ENCODE data around the gene TSEN54. TPM values are rescaled to one million over a fixed set of nuclear protein-coding genes. Genes with fewer than 3 reads are reported as not detected.

The TSEN54 gene
- total RNA-seq, 1 experiment from 2014 or later, result 74.5 TPM

DNA sequence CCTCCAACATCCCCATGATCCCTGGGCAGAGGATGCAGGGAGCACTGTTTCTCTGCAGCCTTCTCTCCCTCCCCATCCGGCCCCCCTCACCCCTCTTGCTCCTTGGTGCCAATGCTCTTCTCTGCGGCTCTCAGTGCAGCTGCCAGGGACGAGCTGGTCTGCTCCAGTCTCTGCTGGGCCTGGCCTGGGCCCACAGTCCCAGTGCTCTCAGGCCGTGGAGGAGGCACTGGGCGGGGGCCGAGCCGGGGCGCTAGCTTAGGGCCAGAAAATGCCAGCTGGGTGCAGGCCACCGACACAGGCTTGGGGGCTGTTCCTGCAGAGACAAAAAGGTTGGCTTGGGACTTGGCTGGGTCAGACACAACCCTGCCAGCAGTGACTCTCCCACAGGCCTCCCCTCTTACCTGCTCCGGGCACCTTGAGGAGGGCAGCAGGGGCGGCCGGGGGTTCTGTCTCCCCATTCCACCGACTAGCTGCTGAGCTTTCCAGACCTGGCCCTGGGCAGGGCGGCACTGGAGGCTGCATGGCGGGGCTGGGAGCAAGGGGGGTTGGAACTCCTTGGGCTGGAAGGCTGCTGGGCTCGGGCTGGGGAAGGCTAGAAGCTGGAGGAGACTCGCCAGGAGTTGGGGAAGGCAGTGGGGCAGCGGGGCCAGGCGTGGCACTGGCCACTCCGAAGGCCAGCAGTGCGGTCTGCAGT, 14.8 kb upstream of the TSEN54 start:
- no TSS peak for BruUV-seq (replicated peaks)

DNA sequence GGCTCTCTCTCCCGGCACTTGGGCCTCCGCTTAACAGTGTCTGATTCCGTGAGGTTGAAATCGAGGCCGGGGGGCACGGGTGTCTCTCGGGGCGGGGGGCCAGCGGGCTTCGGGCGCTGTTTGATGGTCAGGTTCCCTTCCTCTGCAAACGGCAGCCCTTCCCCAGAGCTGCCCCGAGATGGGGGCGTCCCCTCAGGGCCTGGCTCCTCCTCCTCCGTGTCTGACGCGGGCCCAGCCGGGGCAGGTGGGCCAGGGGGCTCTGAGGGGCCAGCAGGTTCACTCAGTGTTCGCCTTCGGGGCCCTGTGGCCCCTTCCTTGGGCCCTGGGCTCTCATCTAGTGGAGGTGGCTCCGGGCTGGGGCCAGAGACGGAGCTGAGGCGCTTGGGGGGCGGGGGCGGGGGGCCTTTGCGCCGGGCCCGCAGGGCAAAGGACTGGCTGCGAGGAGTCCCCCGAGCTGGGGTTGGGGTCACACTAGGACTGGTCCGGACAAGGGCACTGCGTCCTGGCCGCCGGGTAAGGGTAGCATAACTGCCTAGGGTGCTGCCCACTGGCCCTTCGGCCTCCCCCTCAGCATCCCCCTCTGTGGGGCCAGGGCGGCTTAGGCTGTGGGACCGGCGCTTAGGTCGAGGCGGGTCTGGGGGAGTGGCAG, 14.1 kb upstream of the TSEN54 start:
- Mint-ChIP-seq H3K36me3 (ENCODE audit: insufficient read depth, unreplicated experiment) (peaks cover 78% of the 10 kb centered on the region), H3K4me1 (ENCODE audit: low read depth, unreplicated experiment) (no peaks in the 10 kb centered on the region), H3K4me3 (ENCODE audit: unreplicated experiment) (no peak overlapping the region), H3K27me3 (ENCODE audit: insufficient read depth, unreplicated experiment) (no peaks in the 10 kb centered on the region), H3K9me3 (ENCODE audit: unreplicated experiment) (no peaks in the 10 kb centered on the region), H3K27ac (ENCODE audit: unreplicated experiment) (no peak overlapping the region)
- POLR2A ChIA-PET, result no interaction called here
- CTCF ChIA-PET, result interaction anchor here (1.5 kb wide), 1 partner anchor 131 kb away, joined by 5 read pairs; the partner anchor contains the start of gene SMIM5
- TF ChIP-seq, protein P1, sequence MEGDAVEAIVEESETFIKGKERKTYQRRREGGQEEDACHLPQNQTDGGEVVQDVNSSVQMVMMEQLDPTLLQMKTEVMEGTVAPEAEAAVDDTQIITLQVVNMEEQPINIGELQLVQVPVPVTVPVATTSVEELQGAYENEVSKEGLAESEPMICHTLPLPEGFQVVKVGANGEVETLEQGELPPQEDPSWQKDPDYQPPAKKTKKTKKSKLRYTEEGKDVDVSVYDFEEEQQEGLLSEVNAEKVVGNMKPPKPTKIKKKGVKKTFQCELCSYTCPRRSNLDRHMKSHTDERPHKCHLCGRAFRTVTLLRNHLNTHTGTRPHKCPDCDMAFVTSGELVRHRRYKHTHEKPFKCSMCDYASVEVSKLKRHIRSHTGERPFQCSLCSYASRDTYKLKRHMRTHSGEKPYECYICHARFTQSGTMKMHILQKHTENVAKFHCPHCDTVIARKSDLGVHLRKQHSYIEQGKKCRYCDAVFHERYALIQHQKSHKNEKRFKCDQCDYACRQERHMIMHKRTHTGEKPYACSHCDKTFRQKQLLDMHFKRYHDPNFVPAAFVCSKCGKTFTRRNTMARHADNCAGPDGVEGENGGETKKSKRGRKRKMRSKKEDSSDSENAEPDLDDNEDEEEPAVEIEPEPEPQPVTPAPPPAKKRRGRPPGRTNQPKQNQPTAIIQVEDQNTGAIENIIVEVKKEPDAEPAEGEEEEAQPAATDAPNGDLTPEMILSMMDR (IDR thresholded peaks at IDR 0.05; ENCODE audit: insufficient read depth in 1 of 2, low read depth in 1 of 2, low read length in 1 of 2, severe bottlenecking in 1 of 2, unreplicated experiment in 1 of 2), result no peak
- BruUV-seq (replicated peaks), result no TSS peak
- peaks cover 1% of the 10 kb centered on the region; the same call in 1 of the 2 replicates for H3K36me3 ChIP-seq (ENCODE audit: control insufficient read depth, insufficient read depth, low read length)
- H3K4me1 ChIP-seq, result no peaks in the 10 kb centered on the region
- intact Hi-C loops (cut with micrococcal nuclease; ENCODE audit: unreplicated experiment), result no loop called here
- no peaks in the 10 kb centered on the region for H3K9me3 ChIP-seq
- DNase-seq, result no peak
- H3K4me3 ChIP-seq (ENCODE audit: low read depth, low read length), result no peak overlapping the region
- H3K27me3 ChIP-seq (replicated peaks; ENCODE audit: control insufficient read depth, insufficient read depth, low read length), result no peaks in the 10 kb centered on the region

More for the DNA sequence above, 14.8 kb upstream of the TSEN54 start:
- Mint-ChIP-seq H3K4me3 (ENCODE audit: unreplicated experiment) (no peak overlapping the region), H3K4me1 (ENCODE audit: low read depth, unreplicated experiment) (no peaks in the 10 kb centered on the region), H3K36me3 (ENCODE audit: insufficient read depth, unreplicated experiment) (peaks cover 78% of the 10 kb centered on the region), H3K27ac (ENCODE audit: unreplicated experiment) (no peak overlapping the region), H3K27me3 (ENCODE audit: insufficient read depth, unreplicated experiment) (no peaks in the 10 kb centered on the region), H3K9me3 (ENCODE audit: unreplicated experiment) (no peaks in the 10 kb centered on the region)
- POLR2A ChIA-PET, result no interaction called here
- intact Hi-C loops (cut with micrococcal nuclease; ENCODE audit: unreplicated experiment), result no loop called here
- H3K9me3 ChIP-seq, result no peaks in the 10 kb centered on the region
- TF ChIP-seq, protein P1 (IDR thresholded peaks at IDR 0.05; ENCODE audit: insufficient read depth in 1 of 2, low read depth in 1 of 2, low read length in 1 of 2, severe bottlenecking in 1 of 2, unreplicated experiment in 1 of 2), result no peak
- H3K4me1 ChIP-seq, result no peaks in the 10 kb centered on the region
- no peak overlapping the region for H3K4me3 ChIP-seq (ENCODE audit: low read depth, low read length)
- peaks cover 1% of the 10 kb centered on the region; the same call in 1 of the 2 replicates for H3K36me3 ChIP-seq (ENCODE audit: control insufficient read depth, insufficient read depth, low read length)
- no peaks in the 10 kb centered on the region for H3K27me3 ChIP-seq (replicated peaks; ENCODE audit: control insufficient read depth, insufficient read depth, low read length)
- no peak for DNase-seq
- CTCF ChIA-PET, result no interaction called here

DNA sequence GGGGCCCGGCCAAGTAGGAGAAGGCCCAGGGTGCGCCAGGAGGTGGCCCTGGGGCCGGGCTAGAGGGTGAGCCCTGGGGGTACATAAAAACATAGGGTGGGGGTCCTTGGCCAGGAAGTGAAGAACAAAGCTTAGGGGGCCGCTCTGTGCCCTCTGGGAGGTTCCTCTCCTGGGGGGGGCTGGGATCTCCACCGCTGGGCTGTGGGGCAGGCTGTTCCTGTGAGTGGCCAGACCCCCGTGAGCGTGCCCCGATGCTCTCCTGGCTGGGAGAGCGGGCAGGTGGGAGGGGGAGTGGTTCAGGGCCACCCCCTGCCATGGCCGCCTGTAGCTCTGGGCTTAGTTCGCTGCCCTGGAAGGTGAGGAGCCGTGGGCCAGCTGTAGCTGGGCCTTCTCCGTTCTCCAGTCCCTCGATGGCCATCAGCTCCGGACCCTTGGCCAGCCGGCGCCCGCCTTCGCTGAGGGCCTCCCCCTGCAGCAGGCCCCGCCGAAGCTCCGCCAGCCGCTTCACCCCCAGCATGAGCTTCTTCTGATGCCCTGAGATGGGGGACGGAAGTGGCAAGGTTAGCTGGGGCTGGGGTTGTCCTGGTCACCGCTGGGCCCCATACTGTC, 13.5 kb upstream of the TSEN54 start:
- ChIA-PET POLR2A (no interaction called here), CTCF (interaction anchor here (1.1 to 1.5 kb wide), 2 partner anchors 15 to 131 kb away, joined by 3 to 5 read pairs; partner anchors contain the start of gene SMIM5)
- no peak overlapping the region for H3K4me3 Mint-ChIP-seq (ENCODE audit: unreplicated experiment)
- no peak overlapping the region for H3K4me3 ChIP-seq (ENCODE audit: low read depth, low read length)
- TF ChIP-seq, protein P1 (IDR thresholded peaks at IDR 0.05; ENCODE audit: insufficient read depth in 1 of 2, low read depth in 1 of 2, low read length in 1 of 2, severe bottlenecking in 1 of 2, unreplicated experiment in 1 of 2), result no peak
- H3K4me1 Mint-ChIP-seq (ENCODE audit: low read depth, unreplicated experiment), result no peaks in the 10 kb centered on the region
- peaks cover 72% of the 10 kb centered on the region for H3K36me3 Mint-ChIP-seq (ENCODE audit: insufficient read depth, unreplicated experiment)
- intact Hi-C loops (cut with micrococcal nuclease; ENCODE audit: unreplicated experiment), result no loop called here
- no peaks in the 10 kb centered on the region for H3K9me3 Mint-ChIP-seq (ENCODE audit: unreplicated experiment)
- H3K27ac Mint-ChIP-seq (ENCODE audit: unreplicated experiment), result no peak overlapping the region
- peaks cover 1% of the 10 kb centered on the region; the same call in 1 of the 2 replicates for H3K36me3 ChIP-seq (ENCODE audit: control insufficient read depth, insufficient read depth, low read length)
- no peaks in the 10 kb centered on the region for H3K27me3 ChIP-seq (replicated peaks; ENCODE audit: control insufficient read depth, insufficient read depth, low read length)
- BruUV-seq (replicated peaks), result no TSS peak
- no peaks in the 10 kb centered on the region for H3K27me3 Mint-ChIP-seq (ENCODE audit: insufficient read depth, unreplicated experiment)
- no peaks in the 10 kb centered on the region for H3K4me1 ChIP-seq
- no peak for DNase-seq
- H3K9me3 ChIP-seq, result no peaks in the 10 kb centered on the region

All from Caco-2 (cell line).